Vagina (tissue), 2 donors: ENCODE data around the gene FBXO8. TPM values are rescaled to one million over a fixed set of nuclear protein-coding genes. Genes with fewer than 3 reads are reported as not detected.
A peak's percentile ranks its signal among the peaks of the same experiment; 100 is the strongest.

Source experiments
- DNase-seq, 2 donors: peaks; one replicate each; pipeline ENCODE4 v3.0.0-alpha.2; 2017; ENCODE audit errors: extremely low spot score in 2 of 2
- H3K27ac ChIP-seq: fragments of 200-600 bp; sonication (generic); one replicate; pipeline ENCODE4 v1.5.1; 2019
- H3K27me3 ChIP-seq: fragments of 200-600 bp; sonication (generic); one replicate; pipeline ENCODE4 v1.5.1; 2019
- H3K36me3 ChIP-seq, 2 donors: fragments of 200-600 bp; sonication (generic); one replicate each; pipeline ENCODE4 v1.5.1; 2017 to 2019
- H3K4me1 ChIP-seq: fragments of 200-600 bp; sonication (generic); one replicate; pipeline ENCODE4 v1.5.1; 2019
- H3K4me3 ChIP-seq, 2 donors: fragments of 200-600 bp; sonication (generic); 1 replicate in 1 of 2; 2 replicates in 1 of 2; pipeline ENCODE4 v1.5.1; 2016 to 2019
- H3K9me3 ChIP-seq: fragments of 200-600 bp; sonication (generic); one replicate; pipeline ENCODE4 v1.5.1; 2019
- POLR2A ChIP-seq, 2 donors: fragments of 450-650 bp; IDR thresholded peaks; one replicate each; pipeline ENCODE4 v1.6.1; 2017; ENCODE audit warnings: antibody characterized with exemption in 2 of 2, mild to moderate bottlenecking in 2 of 2, moderate library complexity in 2 of 2
- POLR2AphosphoS5 ChIP-seq, 2 donors: sonication (generic); formaldehyde crosslinking; IDR thresholded peaks; one replicate each; pipeline ENCODE4 v1.9.0; 2017; ENCODE audit warnings: antibody characterized with exemption in 2 of 2, mild to moderate bottlenecking in 2 of 2, low read depth in 1 of 2; ENCODE audit not compliant: insufficient read depth in 1 of 2
- intact Hi-C: fragments of 100-400 bp; cut with DNase I; formaldehyde crosslinking; loops from one replicate; pipeline ENCODE4 v1.15.1; 2023
- total RNA-seq: library from RNA; depleted of rRNA; stranded (reverse); fragments of >200 nt; gene quantifications from one replicate; pipeline ENCODE4 v1.2.3, GENCODE V29; 2016
- TF ChIP-seq, protein P1 (sequence below), 3 experiments: fragments of 450-650 bp in 2 of 3; fragments of 200-600 bp in 1 of 3; sonication (generic) in 1 of 3; IDR thresholded peaks; one replicate each; pipeline ENCODE4 v1.5.1; 2017 to 2019; ENCODE audit warnings: antibody characterized with exemption in 3 of 3, mild to moderate bottlenecking in 2 of 3, moderate library complexity in 2 of 3

The FBXO8 gene
- total RNA-seq, 1 donor from 2014 or later = 24.3 TPM

DNA sequence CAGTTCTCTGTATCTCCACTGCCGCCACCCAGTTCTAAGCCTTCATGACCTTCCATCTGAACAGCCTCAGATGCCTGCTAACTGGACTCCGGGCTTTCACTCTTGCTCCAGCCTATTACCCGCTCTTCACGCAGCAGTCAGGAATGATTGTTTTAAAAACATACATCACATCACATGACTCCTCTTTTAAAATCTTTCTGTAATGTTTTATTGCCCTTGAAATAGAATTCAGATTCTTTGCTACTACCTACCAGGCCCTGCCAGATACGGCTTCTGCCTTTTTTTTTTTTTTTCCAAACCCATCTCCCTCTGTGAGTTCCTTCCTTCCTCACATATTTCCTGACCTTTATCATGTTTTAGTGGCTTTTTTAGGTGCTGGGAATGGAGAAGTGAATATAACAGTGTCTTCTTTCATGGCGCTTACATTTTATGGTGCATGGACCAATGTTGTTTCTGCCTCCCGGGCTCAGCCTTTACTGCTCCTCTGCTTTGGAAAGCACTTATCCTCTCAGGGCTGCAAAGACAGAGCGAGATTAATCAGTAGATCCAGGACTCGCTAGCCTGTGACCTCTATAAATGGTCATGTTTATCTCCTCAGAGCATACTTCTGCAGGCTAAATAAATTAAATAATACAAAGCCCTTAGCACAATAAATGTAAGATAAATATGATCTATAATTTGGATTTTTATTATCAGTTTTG lies 58.0 kb downstream of the FBXO8 start:
- Histone ChIP-seq H3K36me3 (no peaks in the 10 kb centered on the region), H3K4me3 (no peak overlapping the region), H3K4me1 (no peaks in the 10 kb centered on the region), H3K9me3 (no peaks in the 10 kb centered on the region), H3K27ac (no peak overlapping the region), H3K27me3 (no peaks in the 10 kb centered on the region)
- no peak for DNase-seq
- intact Hi-C loops = no loop called here
- TF ChIP-seq POLR2A (IDR thresholded peaks at IDR 0.05) (no peak), POLR2AphosphoS5 (IDR thresholded peaks at IDR 0.05; ENCODE audit: insufficient read depth in 1 of 2, low read depth in 1 of 2) (no peak)
- TF ChIP-seq, protein P1, sequence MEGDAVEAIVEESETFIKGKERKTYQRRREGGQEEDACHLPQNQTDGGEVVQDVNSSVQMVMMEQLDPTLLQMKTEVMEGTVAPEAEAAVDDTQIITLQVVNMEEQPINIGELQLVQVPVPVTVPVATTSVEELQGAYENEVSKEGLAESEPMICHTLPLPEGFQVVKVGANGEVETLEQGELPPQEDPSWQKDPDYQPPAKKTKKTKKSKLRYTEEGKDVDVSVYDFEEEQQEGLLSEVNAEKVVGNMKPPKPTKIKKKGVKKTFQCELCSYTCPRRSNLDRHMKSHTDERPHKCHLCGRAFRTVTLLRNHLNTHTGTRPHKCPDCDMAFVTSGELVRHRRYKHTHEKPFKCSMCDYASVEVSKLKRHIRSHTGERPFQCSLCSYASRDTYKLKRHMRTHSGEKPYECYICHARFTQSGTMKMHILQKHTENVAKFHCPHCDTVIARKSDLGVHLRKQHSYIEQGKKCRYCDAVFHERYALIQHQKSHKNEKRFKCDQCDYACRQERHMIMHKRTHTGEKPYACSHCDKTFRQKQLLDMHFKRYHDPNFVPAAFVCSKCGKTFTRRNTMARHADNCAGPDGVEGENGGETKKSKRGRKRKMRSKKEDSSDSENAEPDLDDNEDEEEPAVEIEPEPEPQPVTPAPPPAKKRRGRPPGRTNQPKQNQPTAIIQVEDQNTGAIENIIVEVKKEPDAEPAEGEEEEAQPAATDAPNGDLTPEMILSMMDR (IDR thresholded peaks at IDR 0.05) = no peak

DNA sequence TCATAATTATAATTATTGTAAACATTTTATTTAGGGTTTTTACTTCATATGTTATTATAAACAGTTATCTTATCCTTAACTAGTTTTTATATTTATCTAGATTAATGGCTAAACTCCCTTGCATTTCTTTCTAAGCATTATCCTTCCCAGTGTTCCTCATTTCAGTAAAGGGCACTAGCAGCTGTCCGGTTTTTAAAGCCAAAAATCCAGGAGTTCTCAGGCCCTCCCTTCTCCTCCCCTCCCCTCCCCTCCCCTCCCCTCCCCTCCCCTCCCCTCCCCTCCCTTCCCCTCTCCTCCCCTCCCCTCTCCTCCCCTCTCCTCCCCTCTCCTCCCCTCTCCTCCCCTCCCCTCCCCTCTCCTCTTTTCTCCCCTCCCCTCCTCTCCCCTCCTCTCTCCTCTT lies 58.9 kb downstream of the FBXO8 start:
- TF ChIP-seq POLR2AphosphoS5 (IDR thresholded peaks at IDR 0.05; ENCODE audit: insufficient read depth in 1 of 2, low read depth in 1 of 2) (no peak), POLR2A (IDR thresholded peaks at IDR 0.05) (no peak)
- TF ChIP-seq, protein P1 (IDR thresholded peaks at IDR 0.05) = no peak
- H3K4me3 ChIP-seq = no peak overlapping the region
- intact Hi-C loops = no loop called here

DNA sequence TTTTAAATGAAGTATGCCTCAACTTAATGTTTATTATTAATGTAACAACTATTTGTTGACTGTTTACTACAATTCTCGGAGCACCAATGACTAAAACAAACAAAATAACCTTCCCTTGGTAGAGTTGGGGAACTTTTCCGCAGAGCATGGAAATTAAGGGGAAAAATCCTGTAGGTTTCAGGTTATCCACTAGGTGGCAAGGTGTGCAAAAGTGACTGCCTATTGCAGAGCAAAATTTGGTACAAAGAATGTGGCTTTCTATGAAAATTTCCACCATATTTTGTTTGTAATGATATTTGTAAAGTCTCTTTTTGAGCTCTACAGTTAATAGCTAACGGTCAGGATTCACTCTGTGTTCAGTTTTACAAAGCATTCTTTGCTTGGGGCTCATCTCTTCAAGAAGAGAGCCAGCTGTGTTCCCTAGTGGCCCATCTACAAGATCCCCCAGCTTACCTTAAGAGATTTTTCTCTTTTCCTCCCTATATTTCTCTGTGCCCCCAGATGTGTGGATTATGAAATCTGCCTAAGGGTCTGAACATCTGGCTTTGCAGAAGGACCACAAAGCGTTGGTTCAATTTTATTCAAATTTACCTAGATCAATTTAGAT lies 61.1 kb downstream of the FBXO8 start:
- Histone ChIP-seq H3K27me3 (no peaks in the 10 kb centered on the region), H3K9me3 (no peaks in the 10 kb centered on the region), H3K4me3 (no peak overlapping the region), H3K36me3 (no peaks in the 10 kb centered on the region), H3K27ac (no peak overlapping the region), H3K4me1 (peaks cover 13% of the 10 kb centered on the region)
- intact Hi-C loops = no loop called here
- no peak for TF ChIP-seq POLR2AphosphoS5 (IDR thresholded peaks at IDR 0.05; ENCODE audit: insufficient read depth in 1 of 2, low read depth in 1 of 2)
- TF ChIP-seq, protein P1 (IDR thresholded peaks at IDR 0.05) = peak in 1 of 3 experiments; percentile 13
- TF ChIP-seq POLR2A (IDR thresholded peaks at IDR 0.05) = no peak
- DNase-seq = no peak

More for the DNA sequence above, 58.9 kb downstream of the FBXO8 start:
- Histone ChIP-seq H3K4me1 (no peaks in the 10 kb centered on the region), H3K36me3 (no peaks in the 10 kb centered on the region), H3K27me3 (no peaks in the 10 kb centered on the region), H3K9me3 (no peaks in the 10 kb centered on the region), H3K27ac (no peak overlapping the region)
- no peak for DNase-seq

DNA sequence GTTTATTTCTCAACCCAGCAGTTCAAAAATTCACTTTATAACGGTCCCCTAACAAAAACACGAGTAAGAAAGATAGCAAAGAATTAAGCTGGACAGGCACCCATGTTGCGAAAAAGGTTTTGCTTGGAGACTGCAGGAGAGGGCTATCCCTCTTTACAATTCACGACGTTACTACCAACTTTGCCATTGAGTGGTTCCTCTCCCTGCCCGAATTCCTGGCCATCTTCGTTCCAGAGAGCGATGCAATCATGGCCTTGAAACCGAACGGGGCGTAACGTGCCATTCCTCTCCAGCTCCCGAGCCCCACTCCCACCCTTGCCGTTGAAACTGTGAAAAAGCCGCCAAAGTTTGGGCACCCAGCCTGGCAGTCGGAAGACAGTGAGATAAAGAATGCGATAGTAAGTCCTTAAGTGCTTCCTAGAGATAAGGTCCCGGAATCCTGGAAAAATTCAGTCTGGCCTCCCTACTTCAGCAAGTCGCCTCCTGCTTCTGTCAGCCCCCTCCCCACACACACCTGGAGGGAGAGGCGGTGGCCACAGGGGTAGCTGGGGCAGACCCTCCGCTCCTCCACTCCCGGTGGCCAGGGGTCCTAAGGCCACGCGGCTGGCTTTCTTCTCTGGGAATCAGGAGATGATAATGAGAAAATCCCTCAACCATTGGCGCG lies 65.2 kb downstream of the FBXO8 start:
- Histone ChIP-seq H3K36me3 (no peaks in the 10 kb centered on the region), H3K27me3 (peaks cover 17% of the 10 kb centered on the region), H3K4me1 (peaks cover 31% of the 10 kb centered on the region), H3K9me3 (no peaks in the 10 kb centered on the region), H3K27ac (no peak overlapping the region), H3K4me3 (peak overlapping the region; percentile 8 to 34)
- intact Hi-C loops = no loop called here
- no peak for DNase-seq
- TF ChIP-seq, protein P1 (IDR thresholded peaks at IDR 0.05) = no peak
- TF ChIP-seq POLR2A (IDR thresholded peaks at IDR 0.05) (no peak), POLR2AphosphoS5 (IDR thresholded peaks at IDR 0.05; ENCODE audit: insufficient read depth in 1 of 2, low read depth in 1 of 2) (no peak)
